HG02938 (cell line): ENCODE results near the gene MID1.

Experiments used
- ATAC-seq: cut with Tn5 transposase; IDR thresholded peaks from one replicate; pipeline ENCODE4 v1.9.1; 2021; ENCODE audit warnings: mild to moderate bottlenecking, moderate library complexity; ENCODE audit not compliant: unreplicated experiment

MID1 gene, protein sequence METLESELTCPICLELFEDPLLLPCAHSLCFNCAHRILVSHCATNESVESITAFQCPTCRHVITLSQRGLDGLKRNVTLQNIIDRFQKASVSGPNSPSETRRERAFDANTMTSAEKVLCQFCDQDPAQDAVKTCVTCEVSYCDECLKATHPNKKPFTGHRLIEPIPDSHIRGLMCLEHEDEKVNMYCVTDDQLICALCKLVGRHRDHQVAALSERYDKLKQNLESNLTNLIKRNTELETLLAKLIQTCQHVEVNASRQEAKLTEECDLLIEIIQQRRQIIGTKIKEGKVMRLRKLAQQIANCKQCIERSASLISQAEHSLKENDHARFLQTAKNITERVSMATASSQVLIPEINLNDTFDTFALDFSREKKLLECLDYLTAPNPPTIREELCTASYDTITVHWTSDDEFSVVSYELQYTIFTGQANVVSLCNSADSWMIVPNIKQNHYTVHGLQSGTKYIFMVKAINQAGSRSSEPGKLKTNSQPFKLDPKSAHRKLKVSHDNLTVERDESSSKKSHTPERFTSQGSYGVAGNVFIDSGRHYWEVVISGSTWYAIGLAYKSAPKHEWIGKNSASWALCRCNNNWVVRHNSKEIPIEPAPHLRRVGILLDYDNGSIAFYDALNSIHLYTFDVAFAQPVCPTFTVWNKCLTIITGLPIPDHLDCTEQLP

DNA sequence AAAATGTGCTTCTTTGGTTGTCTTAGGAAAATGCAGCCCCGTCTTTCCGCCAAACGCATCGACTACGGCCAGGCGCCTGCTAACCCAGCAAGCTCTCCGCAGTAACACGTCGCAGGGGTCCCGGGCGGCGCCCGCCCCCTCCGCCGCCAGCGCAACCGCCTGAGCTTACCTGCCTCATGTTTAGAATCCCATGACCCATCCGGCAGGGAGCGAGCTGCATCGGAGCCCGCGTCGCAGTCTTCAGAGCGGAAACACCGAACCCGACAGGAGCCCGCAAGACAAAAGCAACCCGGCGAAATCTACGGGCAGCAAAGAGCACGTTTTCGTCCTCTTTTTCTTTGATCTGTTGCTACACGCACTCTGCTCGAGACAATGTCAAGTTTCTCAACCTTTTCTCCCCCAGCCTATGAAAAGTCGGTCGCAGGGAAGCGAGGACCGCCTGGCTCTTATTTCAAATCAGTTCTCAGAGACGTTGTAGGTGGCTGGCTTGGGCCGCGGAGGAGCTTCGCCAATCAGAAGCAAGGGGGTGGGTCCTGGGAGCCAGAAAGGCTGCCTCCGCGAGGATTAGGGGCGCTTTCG, at the start of gene MID1:
TSS of gene MID1 (minus strand) at position 465 of the 579 bp plus-strand sequence. CDS start 53,038 bp downstream, outside the sequence.
- no peak for ATAC-seq

DNA sequence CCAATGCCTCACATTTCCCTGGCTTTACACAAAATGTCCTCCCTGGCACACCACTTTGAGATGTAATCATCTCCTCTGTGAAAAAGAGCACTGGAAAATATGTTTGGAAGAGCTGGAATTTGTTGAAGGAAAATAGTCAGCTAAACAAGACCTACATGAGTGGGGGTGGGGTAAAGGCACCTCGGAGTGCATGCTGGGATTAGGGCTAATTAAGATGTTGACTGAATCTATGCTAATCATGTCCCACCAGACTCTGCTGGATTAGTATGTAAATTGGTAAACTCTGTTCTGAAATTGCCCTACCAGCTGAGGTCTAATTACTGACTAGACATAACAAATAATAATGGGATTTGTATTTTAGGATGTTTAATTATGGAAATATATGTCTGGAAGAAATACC, 46.8 kb upstream of the MID1 start:
- ATAC-seq = no peak

DNA sequence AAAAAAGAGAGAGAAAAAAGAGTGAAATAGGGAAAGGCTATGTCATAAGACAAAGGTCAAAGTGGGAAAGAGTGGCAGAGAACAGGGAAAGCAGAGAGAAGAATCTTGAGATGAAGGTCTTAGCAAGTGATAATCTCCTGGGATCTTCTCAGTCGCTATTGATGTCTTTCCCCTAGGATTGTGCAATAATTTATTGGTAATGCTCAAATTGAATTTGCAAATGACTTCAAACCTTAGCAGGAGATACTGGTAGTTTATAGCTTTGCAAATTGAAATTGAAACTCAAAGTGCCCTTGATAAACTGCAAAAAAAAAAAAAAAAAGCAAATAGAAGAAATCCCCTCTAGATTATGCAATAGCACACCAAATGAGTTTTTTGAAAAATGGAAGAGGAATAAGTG, 45.7 kb upstream of the MID1 start:
- no peak for ATAC-seq

DNA sequence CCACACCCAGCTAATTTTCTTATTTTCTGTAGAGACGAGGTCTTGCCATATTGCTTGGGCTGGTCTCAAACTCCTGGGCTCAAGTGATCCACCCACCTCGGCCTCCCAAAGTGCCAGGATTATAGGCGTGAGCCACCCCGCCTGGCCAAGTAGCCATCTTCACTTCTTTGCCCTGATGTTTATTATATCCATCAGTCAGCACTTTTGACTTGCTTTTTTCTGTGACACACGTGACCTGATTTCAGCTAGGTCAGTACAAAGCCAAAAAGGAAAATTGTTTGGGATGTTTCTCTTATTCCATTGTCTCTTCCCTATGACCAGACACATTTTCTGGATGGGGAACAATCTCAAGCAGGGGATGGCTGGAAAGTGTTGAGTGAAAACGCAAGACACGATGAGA, 45.3 kb upstream of the MID1 start:
- no peak for ATAC-seq

DNA sequence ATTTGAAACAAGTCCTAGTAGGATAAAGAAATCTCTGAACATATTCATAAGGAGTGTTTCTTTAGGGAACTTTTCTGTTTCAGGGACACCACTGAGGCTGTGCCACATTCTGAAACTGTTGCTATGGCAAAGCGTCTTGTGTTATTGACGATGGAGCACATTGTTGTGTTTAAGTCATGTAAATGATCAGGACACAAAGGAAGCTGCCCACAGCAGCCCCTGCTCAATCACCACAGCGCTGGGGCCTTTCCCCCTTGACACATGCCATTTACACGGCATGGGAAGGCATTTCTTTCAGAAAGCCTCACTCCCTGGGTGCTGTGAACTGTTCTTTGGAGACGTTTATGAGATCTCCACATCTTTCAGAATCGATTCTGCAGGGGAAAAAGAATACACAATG, 39.8 kb upstream of the MID1 start:
- ATAC-seq = no peak

DNA sequence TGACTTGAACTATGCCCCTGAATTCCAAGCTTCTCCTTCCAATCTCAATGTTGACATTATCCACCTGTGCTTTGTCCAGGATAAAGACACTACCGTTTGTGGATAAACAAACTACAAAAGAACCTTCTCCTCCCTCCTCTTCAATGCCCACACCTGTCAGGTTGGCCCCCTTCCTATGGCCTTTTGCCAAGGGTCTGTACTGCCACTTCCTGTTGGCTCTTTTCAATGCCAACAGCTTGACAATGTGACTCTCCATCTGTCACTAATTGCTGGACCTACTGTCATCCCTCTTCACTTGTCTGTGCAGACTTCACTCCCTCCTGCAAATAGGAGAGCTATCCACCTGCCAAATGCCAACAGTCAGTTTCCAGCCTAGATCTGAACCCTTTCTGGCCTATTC, 35.8 kb upstream of the MID1 start:
- ATAC-seq = no peak

DNA sequence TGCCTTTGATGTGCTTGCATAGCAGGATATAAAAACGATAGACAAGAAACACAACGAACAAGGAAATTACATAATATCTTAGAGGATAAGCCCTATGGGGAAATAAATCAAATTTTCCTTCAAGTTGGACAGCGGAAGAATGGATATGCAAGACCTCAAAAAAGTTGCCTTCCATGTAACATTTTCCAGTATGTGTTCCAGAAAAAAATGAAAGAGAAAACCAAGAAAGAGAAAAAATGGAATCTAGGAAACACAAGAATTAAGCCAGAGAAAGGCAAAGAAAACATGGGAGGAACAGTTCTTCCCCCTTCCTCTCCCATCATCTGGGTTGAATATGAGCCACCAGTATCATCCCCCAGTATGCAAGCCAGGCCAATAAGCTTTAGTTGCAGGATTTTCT, 34.6 kb upstream of the MID1 start:
- ATAC-seq = no peak

DNA sequence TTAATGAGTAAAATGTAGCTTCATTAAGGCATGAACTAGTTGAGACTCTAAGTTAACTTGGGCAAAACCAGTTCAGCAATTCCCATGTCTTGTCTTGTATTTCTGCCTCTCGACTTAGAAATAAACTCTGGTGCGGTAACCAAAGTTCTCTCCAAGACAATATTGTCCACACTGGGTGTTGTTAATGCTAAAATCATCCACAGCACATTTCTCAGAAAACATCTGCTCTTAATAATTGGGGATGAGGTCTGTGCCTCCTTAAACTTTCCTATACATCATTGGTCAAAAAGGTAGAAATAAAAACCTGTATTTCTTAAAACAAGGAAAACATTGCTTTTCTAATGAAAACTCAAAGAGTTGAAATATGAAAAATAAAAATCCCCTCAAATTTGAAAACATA, 32.9 kb upstream of the MID1 start:
- no peak for ATAC-seq

DNA sequence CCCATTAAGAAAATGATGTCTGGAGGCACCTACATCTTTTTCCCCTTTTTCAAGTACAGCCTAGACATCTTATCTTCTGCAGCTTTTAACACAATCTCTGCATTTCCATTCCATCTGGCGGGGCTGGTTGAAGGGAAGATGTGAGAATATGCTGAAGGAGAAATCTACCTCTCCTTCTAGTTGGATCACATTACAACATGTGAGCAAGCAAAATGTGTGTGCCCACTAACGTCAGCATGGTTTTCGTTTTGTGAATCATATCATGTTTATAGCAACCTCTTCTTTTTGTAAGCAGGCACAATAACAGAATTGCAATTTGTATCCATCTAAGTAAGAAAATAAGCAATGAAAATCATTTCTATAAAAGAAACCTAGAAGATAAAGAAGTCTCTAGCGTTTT, 28.9 kb upstream of the MID1 start:
- ATAC-seq = no peak

DNA sequence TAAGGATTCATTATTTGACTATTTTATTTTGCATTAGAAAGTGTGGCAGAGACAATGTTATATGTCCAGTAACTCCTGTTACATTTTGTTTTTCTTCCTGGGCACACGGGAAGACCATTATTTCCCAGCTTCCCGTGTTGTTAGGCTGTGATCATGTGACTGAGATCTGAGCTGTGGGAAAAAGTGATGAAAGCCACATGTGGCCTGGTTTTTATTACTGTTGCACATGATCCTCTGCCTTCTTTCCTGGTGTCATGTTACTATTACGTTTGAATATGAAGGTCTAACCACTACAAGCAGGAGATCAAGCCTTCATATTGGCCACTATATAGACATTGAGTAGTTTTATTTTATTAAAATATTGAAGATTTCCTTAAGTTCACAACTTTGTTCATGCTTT, 28.2 kb upstream of the MID1 start:
- no peak for ATAC-seq

DNA sequence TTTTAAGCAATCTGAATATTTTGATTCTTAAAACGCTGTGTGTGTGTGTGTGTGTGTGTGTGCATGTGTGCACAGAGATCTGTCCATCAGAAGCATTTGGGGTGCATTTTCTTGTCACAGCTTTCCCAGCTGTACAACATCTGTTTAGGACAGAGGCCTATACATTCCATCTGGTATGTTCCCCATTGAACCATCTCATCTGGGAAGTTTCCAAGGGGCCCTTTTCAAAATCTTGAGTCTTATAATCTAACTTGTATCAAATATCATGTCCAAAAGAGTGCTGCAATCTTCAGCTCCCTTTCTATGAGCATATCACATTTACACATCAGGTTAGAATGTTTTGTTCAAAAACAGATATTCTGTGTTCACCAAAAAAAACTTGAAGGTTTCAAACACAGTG, 16.5 kb upstream of the MID1 start:
- ATAC-seq = no peak

DNA sequence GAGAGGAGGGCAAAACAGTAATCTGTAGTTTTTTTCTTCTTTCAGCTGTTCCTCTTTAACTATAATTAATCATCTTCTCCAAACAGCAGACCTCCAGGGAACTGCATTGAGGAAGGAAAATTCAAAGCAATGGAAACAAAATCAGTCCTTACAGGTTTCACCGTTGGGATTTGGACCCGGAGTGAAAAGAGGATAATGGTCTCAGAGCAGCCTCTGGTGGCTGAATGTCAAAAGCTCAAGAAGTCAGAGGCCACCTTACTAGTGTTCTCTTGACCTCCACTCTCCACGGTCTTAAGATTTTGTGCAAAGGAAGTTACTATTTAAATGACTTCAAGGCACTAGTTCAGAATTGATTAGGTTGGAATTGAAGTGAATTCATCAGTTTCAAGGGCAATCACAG, 16.0 kb upstream of the MID1 start:
- no peak for ATAC-seq

DNA sequence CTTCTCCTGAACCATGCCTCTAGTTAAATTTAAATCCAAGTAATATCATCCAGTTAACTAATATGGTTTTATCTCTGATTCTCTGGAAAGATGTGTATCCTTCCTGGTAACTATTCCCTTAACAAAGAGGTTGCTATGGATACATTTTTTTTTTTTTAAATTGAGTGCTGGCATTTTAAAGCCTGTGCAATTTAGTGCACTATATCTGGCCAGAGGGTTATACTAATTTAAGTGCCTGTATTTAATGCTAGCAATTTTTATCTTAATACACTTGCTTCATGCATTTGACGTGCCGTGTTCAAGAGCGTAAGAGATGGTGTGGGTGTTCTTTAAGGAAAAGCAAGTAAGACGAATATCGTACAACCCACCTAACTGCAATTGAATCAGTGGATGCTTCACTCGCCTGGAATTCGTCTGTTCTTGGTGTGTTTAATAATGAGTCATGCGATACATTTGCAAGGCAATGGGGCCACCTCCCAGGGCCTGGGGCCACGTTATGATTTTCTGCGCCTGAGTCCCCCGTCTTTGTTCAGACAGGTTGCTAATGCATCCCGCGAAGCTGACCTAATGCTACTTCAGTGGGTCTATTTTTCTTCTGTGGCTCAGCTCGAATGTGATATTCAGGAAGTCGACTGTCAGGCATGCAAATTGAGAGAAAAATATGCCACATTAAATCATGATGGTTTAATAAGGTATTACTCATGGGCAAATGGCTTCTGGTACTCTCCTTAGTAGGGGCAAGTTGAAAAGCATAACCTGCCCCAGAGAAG, 14.2 kb upstream of the MID1 start:
- no peak for ATAC-seq

DNA sequence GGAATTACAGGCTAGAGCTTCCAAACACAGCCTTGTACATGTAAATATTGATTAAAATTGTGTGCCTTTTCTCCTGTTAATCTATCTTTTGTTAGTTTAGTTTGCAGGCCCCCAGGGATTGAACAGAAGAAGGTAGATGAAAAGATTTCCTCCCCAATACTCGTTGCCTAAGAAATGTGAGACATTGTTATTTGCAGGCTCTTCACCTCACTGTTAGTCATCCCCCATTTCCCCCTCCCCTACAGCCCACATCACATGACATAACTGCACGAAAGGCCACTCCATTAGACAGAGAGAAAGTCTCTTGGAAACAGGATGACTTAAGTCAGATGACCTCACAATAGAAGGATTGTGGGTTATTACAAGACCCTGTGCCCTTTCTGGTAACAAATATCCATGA, 13.3 kb upstream of the MID1 start:
- no peak for ATAC-seq

DNA sequence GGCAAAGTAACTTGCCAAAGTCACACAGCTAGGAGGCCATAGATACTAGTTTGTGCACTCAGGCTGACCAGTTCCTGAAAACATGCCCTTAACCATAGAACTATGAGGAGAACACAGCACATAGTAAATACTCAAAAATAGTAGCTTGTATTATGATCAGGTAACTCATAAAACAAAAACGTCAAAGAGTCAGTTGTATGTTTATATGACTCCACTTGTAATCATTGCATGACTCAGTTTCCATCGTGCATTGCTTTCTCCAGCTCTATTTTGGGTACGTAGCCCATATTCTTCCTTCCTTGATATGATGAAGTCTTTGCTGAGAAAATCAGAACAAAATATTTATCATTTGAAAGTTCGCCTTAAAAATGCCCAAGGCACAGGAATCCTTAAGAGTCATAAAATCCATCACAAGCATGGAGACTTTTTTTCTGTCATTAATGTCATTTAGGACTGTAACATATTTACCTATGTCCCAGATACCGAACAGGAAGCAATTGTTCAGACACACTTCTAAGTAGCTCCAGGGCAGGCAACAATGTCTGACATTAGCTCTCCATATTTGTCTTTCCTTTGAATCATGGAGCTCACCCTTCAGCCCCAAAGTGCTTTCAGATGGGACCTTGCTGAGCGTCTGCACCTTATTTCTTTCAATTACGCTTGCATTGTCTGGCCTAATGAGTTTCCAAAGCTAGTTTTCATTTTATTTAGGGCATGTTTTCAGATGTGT, 11.2 kb upstream of the MID1 start:
- ATAC-seq = no peak

DNA sequence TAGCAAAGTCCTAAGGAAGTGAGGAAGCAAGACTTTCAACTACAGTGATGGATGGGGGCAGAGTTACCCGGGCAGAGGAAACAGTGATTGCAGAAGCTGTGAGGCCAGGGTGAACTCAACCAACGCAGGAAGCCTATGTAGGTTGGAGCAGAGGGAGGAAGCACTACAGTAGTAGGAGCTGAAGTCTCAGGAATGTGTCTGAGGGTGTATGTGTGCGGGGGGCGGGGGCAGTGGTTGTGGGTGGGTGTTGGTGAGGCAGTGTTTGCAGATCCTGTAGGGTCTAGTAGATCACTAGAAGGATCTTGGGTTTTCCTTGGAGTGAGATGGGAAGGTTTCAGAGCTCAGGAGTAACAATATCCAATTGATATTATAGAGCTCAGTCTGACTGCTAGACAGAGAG, 9.9 kb upstream of the MID1 start:
- no peak for ATAC-seq

DNA sequence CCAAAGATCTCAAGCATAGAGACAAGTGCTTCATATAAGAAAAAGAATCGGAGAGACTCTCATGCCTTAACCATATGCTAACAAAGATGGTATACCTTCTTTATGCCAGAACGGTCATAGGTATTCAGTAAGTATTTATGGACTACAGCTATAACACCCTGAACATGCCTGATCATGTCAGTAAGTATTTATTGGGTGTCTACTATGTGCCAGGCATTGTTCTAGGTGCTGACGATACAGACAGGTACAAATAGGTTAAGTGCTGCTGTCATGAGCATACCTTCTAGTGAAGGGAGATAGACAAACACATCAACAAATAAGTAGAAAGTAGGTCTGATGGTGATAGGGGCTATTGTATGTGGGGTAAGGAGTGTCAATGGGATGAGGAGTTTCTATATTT, 9.5 kb upstream of the MID1 start:
- no peak for ATAC-seq

DNA sequence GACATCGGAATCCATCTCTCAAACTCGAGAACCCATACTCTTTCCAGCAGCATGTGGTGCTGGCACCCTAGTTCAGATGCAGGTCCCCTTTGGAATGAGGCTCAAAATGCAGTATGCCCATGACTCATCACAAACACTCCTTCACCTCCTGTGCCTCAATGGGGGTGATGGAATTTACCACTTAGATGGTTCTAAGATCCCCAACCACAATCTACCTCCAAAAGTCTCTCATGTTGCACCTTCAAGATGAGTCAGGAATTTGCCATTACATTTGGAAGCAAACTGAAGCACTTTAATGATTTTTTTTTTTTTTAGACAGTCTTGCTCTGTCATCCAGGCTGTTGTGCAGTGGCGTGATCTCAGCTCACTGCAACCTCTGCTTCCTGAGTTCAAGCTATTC, 8.5 kb upstream of the MID1 start:
- no peak for ATAC-seq

DNA sequence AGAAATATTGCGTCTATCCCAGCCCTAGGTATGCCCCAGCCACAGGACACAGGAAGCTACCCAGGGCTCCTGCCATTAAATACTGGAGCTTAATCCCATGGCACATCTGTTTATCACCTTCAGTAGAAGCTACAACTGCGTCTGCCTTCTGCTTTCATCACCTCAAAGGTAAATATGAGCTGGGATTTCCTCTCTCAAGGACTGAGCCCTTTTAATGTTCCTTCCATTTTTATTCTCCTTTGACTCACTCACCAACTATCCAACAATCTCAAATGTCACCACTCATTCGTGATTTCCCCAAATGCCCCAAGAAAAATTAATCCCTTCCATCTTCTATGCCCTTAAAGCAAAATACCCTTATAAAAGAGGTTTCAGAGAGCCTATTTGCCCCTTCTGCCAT, 1.8 kb upstream of the MID1 start:
- ATAC-seq = no peak

DNA sequence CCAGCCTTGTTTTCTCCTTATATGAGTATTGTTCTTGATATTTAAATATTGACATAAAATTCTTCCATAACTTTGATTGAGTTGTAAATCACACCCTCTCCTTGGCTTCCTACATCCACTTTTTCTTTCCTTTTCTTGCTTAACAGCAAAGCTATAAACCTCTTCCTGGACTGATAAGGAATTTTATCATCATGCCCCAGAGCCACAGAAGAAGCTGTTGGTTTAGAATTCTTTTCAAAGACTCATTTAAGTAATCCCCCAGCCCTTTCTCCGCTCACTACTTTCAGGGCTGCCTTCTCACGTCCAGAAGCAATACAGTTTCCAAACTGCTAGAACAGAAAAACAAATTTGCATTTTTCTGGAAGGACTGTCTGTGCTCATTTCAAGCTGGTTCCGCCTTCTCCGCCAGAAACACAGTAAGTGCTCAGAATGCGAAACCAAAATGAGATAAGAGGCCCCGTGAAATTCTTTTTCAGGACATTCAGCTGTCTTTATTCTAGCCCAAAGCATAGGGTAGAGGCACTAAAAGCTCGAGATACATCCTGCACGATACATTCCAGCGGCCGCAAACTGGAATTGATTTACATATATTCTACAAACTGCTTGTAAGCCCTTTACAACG, 849 bp downstream of the MID1 start:
- ATAC-seq = no peak
